ENCODE data around the gene SMOC2. TPM values are rescaled to one million over a fixed set of nuclear protein-coding genes. Genes with fewer than 3 reads are reported as not detected.
"Not testable (repeated sequence)": the region's sequence is repeated elsewhere in the genome, so short reads cannot be mapped to it uniquely, and the experiment has no call there.

SMOC2 gene
- total RNA-seq, 5 donors from 2014 or later (not counting 1 experiment from before 2014, with no cell fraction given) = 0.06 to 0.20 (median 0.16) TPM; not detected in 2

DNA sequence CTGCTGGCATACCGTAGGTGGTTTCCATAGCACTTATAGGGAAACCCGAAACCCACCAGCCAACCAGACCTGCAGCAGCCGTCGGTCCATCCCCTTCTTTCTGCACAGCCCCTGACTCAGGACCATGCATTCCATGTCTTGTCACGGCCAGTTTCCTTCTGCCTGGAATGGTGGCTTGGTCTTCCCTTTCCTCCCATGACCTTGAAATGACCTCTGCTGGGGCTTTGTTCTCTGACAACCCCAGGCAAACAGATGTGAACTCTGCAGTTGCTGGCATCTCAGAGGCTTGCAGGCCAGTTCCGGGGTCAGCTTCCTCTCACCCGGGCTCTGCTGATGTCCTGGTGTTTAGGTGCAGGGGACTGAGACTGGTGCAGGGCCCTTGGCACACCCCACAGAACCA lies 250.8 kb downstream of the SMOC2 start:
- H3K36me3 Mint-ChIP-seq = no peaks in the 10 kb centered on the region
- H3K27ac ChIP-seq (ENCODE audit: low read length) = no peak overlapping the region
- no peaks in the 10 kb centered on the region for H3K9me3 ChIP-seq
- H3K4me3 ChIP-seq (ENCODE audit: control insufficient read depth in 1 of 2, extremely low read depth in 1 of 2, low read length in 1 of 2) = no peak overlapping the region
- peaks cover 0 to 11% of the 10 kb centered on the region in 2 experiments for H3K27me3 ChIP-seq (replicated peaks in 1 of 2; ENCODE audit: control insufficient read depth in 2 of 2, extremely low read depth in 1 of 2, insufficient read depth in 2 of 2, low read length in 1 of 2)
- no peaks in the 10 kb centered on the region for H3K4me1 ChIP-seq (ENCODE audit: control insufficient read depth in 1 of 2, extremely low read depth in 1 of 2, insufficient read depth in 2 of 2, low read length in 2 of 2)
- 73% methylated on average over 7 of the region's 7 CpGs for WGBS (ENCODE audit: insufficient coverage)
- no peaks in the 10 kb centered on the region for H3K4me1 Mint-ChIP-seq
- H3K4me3 Mint-ChIP-seq = no peak overlapping the region
- H3K27ac Mint-ChIP-seq = no peak overlapping the region
- no peaks in the 10 kb centered on the region for H3K9me3 Mint-ChIP-seq
- CTCF ChIA-PET = no interaction called here
- DNase-seq (no peak), ATAC-seq (replicated peaks in 1 of 4) (no peak)
- POLR2A ChIA-PET = no interaction called here
- H3K36me3 ChIP-seq (ENCODE audit: control insufficient read depth in 2 of 2, extremely low read depth in 1 of 2, insufficient read depth in 1 of 2, low read length in 1 of 2) = no peaks in the 10 kb centered on the region
- H3K27me3 Mint-ChIP-seq = peaks cover 0 to 6% of the 10 kb centered on the region in 2 donors

DNA sequence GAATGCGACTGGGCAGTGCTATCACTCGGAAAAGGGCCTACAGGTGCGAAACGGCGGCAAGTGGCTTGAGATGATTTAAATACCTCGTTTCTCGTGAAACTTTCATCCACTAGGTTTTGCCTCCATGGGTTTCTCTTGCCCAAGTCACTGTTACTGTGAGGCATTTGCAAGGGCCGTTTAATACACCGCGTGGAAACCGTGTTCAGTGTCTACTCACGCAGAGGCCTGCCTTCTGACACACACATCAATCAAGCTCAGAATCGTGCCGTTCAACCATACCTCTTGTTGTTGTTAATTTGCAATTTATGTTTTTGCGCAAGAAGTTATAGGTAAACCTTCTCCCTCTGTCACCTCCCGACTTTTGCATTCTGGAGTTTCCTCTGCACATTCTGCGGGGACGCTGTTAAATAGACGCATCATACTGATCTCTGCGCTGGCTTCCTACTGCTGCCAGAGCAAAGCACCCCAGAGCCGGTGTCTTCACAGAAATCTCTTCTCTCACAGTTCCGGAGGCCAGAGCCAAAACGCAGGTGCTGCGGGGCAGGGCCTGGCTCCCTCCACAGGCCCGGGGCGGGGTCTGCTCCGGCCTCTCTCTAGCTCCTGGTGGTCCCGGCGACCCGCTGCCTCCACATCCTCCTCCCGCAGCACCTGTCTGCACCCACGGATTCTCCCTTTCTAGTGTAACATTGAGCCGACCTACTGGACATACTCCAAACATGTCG lies 251.4 kb downstream of the SMOC2 start:
- 85% methylated on average over 20 of the region's 34 CpGs for WGBS (ENCODE audit: insufficient coverage)

DNA sequence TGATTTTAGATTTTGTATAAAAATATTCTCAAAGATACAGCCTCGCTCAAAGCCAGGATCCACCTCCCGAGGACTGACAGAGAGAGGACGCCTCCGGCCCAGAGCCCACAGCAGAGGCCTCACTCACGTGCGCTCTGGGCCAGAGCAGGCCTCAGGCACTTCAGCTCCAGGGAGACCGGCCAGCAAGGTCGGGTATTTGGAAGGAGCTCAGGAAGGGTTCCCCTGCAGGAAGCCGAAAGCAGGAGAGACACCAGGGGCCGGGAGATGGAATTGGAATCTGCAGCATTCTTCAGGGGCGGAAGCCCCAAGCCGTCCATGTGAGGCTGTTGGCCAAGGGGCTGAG lies 251.9 kb downstream of the SMOC2 start:
- H3K4me1 Mint-ChIP-seq; H3K27ac Mint-ChIP-seq; H3K36me3 Mint-ChIP-seq; H3K4me3 ChIP-seq (ENCODE audit: control insufficient read depth in 1 of 2, extremely low read depth in 1 of 2, low read length in 1 of 2); H3K9me3 ChIP-seq; H3K36me3 ChIP-seq (ENCODE audit: control insufficient read depth in 2 of 2, extremely low read depth in 1 of 2, insufficient read depth in 1 of 2, low read length in 1 of 2); CTCF ChIA-PET; H3K27me3 Mint-ChIP-seq; H3K4me1 ChIP-seq (ENCODE audit: control insufficient read depth in 1 of 2, extremely low read depth in 1 of 2, insufficient read depth in 2 of 2, low read length in 2 of 2); H3K9me3 Mint-ChIP-seq; H3K27ac ChIP-seq (ENCODE audit: low read length); POLR2A ChIA-PET; H3K4me3 Mint-ChIP-seq; ATAC-seq (replicated peaks in 1 of 4); DNase-seq: not testable (repeated sequence)
- WGBS (ENCODE audit: insufficient coverage) = no CpG with 5 or more reads among the region's 12 CpGs
- H3K27me3 ChIP-seq (replicated peaks in 1 of 2; ENCODE audit: control insufficient read depth in 2 of 2, extremely low read depth in 1 of 2, insufficient read depth in 2 of 2, low read length in 1 of 2) = peaks cover 0 to 11% of the 10 kb centered on the region in 2 experiments

More for the DNA sequence above, 251.4 kb downstream of the SMOC2 start:
- Mint-ChIP-seq H3K27ac (no peak overlapping the region), H3K4me1 (no peaks in the 10 kb centered on the region), H3K36me3 (no peaks in the 10 kb centered on the region), H3K4me3 (no peak overlapping the region), H3K9me3 (peaks cover 0 to 4% (median 0%) of the 10 kb centered on the region in 3 donors), H3K27me3 (peaks cover 0 to 2% of the 10 kb centered on the region in 2 donors)
- ATAC-seq (replicated peaks in 1 of 4) = no peak
- Histone ChIP-seq H3K27me3 (replicated peaks in 1 of 2; ENCODE audit: control insufficient read depth in 2 of 2, extremely low read depth in 1 of 2, insufficient read depth in 2 of 2, low read length in 1 of 2) (peaks cover 0 to 11% of the 10 kb centered on the region in 2 experiments), H3K36me3 (ENCODE audit: control insufficient read depth in 2 of 2, extremely low read depth in 1 of 2, insufficient read depth in 1 of 2, low read length in 1 of 2) (no peaks in the 10 kb centered on the region), H3K4me1 (ENCODE audit: control insufficient read depth in 1 of 2, extremely low read depth in 1 of 2, insufficient read depth in 2 of 2, low read length in 2 of 2) (no peaks in the 10 kb centered on the region), H3K9me3 (no peaks in the 10 kb centered on the region), H3K4me3 (ENCODE audit: control insufficient read depth in 1 of 2, extremely low read depth in 1 of 2, low read length in 1 of 2) (no peak overlapping the region), H3K27ac (ENCODE audit: low read length) (no peak overlapping the region)
- CTCF ChIA-PET = no interaction called here
- no peak for DNase-seq
- POLR2A ChIA-PET = no interaction called here

DNA sequence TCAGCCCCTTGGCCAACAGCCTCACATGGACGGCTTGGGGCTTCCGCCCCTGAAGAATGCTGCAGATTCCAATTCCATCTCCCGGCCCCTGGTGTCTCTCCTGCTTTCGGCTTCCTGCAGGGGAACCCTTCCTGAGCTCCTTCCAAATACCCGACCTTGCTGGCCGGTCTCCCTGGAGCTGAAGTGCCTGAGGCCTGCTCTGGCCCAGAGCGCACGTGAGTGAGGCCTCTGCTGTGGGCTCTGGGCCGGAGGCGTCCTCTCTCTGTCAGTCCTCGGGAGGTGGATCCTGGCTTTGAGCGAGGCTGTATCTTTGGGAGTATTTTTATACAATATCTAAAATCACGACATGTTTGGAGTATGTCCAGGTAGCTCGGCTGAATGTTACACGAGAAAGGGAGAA lies 253.8 kb downstream of the SMOC2 start:
- ATAC-seq (replicated peaks in 1 of 4) = peak in 1 of 4 experiments; percentile 15
- H3K36me3 ChIP-seq (ENCODE audit: control insufficient read depth in 2 of 2, extremely low read depth in 1 of 2, insufficient read depth in 1 of 2, low read length in 1 of 2); H3K36me3 Mint-ChIP-seq; H3K9me3 ChIP-seq; H3K4me3 Mint-ChIP-seq; H3K27ac Mint-ChIP-seq; CTCF ChIA-PET; H3K4me3 ChIP-seq (ENCODE audit: control insufficient read depth in 1 of 2, extremely low read depth in 1 of 2, low read length in 1 of 2); H3K4me1 Mint-ChIP-seq; DNase-seq; POLR2A ChIA-PET; H3K4me1 ChIP-seq (ENCODE audit: control insufficient read depth in 1 of 2, extremely low read depth in 1 of 2, insufficient read depth in 2 of 2, low read length in 2 of 2); H3K27me3 Mint-ChIP-seq; H3K9me3 Mint-ChIP-seq; H3K27ac ChIP-seq (ENCODE audit: low read length): not testable (repeated sequence)
- WGBS (ENCODE audit: insufficient coverage) = no CpG with 5 or more reads among the region's 15 CpGs
- peaks cover 0 to 11% of the 10 kb centered on the region in 2 experiments for H3K27me3 ChIP-seq (replicated peaks in 1 of 2; ENCODE audit: control insufficient read depth in 2 of 2, extremely low read depth in 1 of 2, insufficient read depth in 2 of 2, low read length in 1 of 2)

DNA sequence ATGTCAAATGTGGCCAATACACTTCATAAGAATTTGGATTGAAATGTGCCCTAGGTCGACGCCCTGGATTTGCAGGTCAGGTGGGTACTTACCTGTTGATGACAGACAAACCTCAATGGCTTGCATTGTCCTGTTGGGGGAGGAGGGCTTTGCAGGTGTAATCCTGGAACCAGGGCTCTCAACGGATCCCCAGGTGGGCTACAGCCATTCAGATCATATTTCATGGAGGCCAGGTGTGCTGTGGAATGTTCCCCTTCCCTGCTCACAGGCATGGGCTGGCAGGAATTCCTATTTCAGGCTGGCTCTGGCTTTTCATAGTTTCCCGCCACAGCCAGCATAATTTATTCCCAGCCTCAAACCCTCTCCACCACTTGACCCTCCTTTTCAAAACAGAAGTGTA lies 254.7 kb downstream of the SMOC2 start:
- Histone ChIP-seq H3K4me3 (ENCODE audit: control insufficient read depth in 1 of 2, extremely low read depth in 1 of 2, low read length in 1 of 2) (no peak overlapping the region), H3K27ac (ENCODE audit: low read length) (no peak overlapping the region), H3K36me3 (ENCODE audit: control insufficient read depth in 2 of 2, extremely low read depth in 1 of 2, insufficient read depth in 1 of 2, low read length in 1 of 2) (no peaks in the 10 kb centered on the region), H3K9me3 (no peaks in the 10 kb centered on the region), H3K4me1 (ENCODE audit: control insufficient read depth in 1 of 2, extremely low read depth in 1 of 2, insufficient read depth in 2 of 2, low read length in 2 of 2) (no peaks in the 10 kb centered on the region), H3K27me3 (replicated peaks in 1 of 2; ENCODE audit: control insufficient read depth in 2 of 2, extremely low read depth in 1 of 2, insufficient read depth in 2 of 2, low read length in 1 of 2) (peaks cover 0 to 15% of the 10 kb centered on the region in 2 experiments)
- H3K36me3 Mint-ChIP-seq = no peaks in the 10 kb centered on the region
- H3K27ac Mint-ChIP-seq = no peak overlapping the region
- 77% methylated on average over 4 of the region's 4 CpGs for WGBS (ENCODE audit: insufficient coverage)
- ChIA-PET CTCF (no interaction called here), POLR2A (no interaction called here)
- peaks cover 0 to 8% (median 0%) of the 10 kb centered on the region in 3 donors for H3K9me3 Mint-ChIP-seq
- no peaks in the 10 kb centered on the region for H3K27me3 Mint-ChIP-seq
- DNase-seq (no peak), ATAC-seq (replicated peaks in 1 of 4) (no peak)
- H3K4me1 Mint-ChIP-seq = no peaks in the 10 kb centered on the region
- no peak overlapping the region for H3K4me3 Mint-ChIP-seq

DNA sequence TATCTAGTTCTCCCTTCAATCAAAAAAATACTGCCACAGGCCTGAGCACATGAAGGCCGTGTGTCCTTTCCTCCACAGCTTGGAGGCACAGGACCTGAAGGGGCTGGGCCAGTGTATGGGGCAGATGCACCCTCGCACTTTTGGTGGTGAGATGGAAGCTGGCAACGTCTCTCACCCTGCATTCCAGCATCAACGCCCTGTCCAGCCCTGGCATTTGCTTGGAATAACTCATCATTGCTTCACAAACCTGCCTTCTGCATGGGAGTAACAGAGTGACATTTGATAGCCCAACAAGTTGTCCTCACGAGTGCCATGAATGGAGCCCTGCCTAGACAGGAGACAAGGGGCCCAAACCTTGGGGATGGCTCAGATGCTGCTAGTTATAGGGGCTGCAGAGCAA lies 257.9 kb downstream of the SMOC2 start:
- no peaks in the 10 kb centered on the region for H3K4me1 ChIP-seq (ENCODE audit: control insufficient read depth in 1 of 2, extremely low read depth in 1 of 2, insufficient read depth in 2 of 2, low read length in 2 of 2)
- Mint-ChIP-seq H3K9me3 (peaks cover 0 to 8% (median 0%) of the 10 kb centered on the region in 3 donors), H3K4me1 (no peaks in the 10 kb centered on the region), H3K27ac (no peak overlapping the region), H3K36me3 (no peaks in the 10 kb centered on the region), H3K4me3 (no peak overlapping the region), H3K27me3 (peaks cover 0 to 4% of the 10 kb centered on the region in 2 donors)
- no peak overlapping the region for H3K27ac ChIP-seq (ENCODE audit: low read length)
- WGBS (ENCODE audit: insufficient coverage) = 64% methylated on average over 1 of the region's 5 CpGs
- H3K4me3 ChIP-seq (ENCODE audit: control insufficient read depth in 1 of 2, extremely low read depth in 1 of 2, low read length in 1 of 2) = no peak overlapping the region
- no peak for ATAC-seq (replicated peaks in 1 of 4)
- peaks cover 0 to 15% of the 10 kb centered on the region in 2 experiments for H3K27me3 ChIP-seq (replicated peaks in 1 of 2; ENCODE audit: control insufficient read depth in 2 of 2, extremely low read depth in 1 of 2, insufficient read depth in 2 of 2, low read length in 1 of 2)
- ChIA-PET CTCF (no interaction called here), POLR2A (no interaction called here)
- no peaks in the 10 kb centered on the region for H3K9me3 ChIP-seq
- no peak for DNase-seq
- H3K36me3 ChIP-seq (ENCODE audit: control insufficient read depth in 2 of 2, extremely low read depth in 1 of 2, insufficient read depth in 1 of 2, low read length in 1 of 2) = no peaks in the 10 kb centered on the region

Measured in T-cell (primary cell).